ENCODE results near the gene SPATA21.
"Not testable (repeated sequence)": the region's sequence is repeated elsewhere in the genome, so short reads cannot be mapped to it uniquely, and the experiment has no call there.

Gene SPATA21

DNA sequence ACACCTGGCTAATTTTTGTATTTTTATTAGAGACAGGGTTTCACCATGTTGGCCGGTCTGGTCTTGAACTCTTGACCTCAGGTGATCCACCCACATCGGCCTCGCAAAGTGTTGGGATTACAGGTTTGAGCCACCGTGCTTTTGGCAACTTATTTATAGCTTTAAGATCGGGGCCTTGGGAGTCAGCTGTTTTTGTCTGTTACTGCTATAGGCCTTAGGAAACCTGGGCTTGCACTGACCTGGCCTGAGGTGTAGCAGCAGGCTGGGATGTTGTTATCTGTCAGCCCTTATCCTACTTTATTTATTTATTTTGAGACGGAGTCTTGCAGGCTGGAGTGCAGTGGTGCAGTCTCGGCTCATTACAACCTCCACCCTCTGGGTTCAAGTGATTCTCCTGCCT is 58.8 kb downstream of the SPATA21 start:
- Histone ChIP-seq H3K4me3 (ENCODE audit: low read length) (no peak overlapping the region), H3K9me3 (ENCODE audit: low read length) (no peaks in the 10 kb centered on the region), H3K36me3 (ENCODE audit: insufficient read depth, low read length) (no peaks in the 10 kb centered on the region), H3K27me3 (ENCODE audit: insufficient read depth, low read length) (no peaks in the 10 kb centered on the region), H3K4me1 (ENCODE audit: insufficient read depth, low read length) (peaks cover 18% of the 10 kb centered on the region), H2AFZ (ENCODE audit: low read depth, low read length) (no peak overlapping the region)

GRCh38 chr1:16376971-16377370 is 60.3 kb downstream of the SPATA21 start:
- no peaks in the 10 kb centered on the region for H3K36me3 ChIP-seq (ENCODE audit: insufficient read depth, low read length)

DNA sequence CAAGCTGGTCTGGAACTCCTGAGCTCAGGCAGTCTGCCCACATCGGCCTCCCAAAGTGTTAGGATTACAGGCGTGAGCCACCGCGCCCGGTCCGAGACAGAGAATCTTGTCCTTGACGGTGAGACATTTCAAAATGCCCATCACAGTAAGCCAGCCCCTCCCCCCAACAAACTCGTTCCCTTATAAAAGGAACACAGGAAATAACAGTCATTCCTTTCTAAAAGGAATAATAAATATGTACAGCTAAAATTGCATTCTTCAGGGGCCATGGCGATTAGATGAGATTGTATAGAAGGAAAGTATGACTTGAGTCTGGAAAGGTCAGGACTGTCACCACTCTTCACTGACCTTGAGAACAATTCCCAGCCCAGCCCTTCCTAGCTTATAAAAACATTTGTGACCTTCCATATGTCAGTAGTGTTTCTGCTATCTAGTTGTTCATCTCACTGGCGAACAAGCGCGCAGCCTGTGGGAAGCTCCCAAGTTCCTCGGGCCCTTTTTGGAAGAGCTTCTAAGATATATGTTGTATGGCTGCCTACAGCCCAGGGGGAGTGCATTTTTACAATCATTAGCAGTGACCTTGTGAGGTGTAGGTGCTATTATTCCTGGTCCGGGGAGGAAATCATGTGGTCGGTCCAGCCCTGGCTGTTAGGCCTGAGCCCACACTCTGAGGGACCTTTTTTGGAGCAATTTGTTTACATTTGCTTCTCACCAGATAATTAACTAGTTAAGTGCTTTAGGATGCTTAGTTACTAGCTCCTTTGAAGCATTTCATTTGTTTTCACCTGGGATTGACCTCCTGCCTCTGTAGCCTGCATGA is 61.5 kb downstream of the SPATA21 start:
- H3K4me3 ChIP-seq (ENCODE audit: low read length) = no peak overlapping the region
- peaks cover 18% of the 10 kb centered on the region for H3K4me1 ChIP-seq (ENCODE audit: insufficient read depth, low read length)
- H2AFZ ChIP-seq (ENCODE audit: low read depth, low read length) = no peak overlapping the region

More at GRCh38 chr1:16376971-16377370, 60.3 kb downstream of the SPATA21 start:
- Histone ChIP-seq H3K9me3 (ENCODE audit: low read length) (no peaks in the 10 kb centered on the region), H2AFZ (ENCODE audit: low read depth, low read length) (no peak overlapping the region), H3K4me3 (ENCODE audit: low read length) (no peak overlapping the region), H3K4me1 (ENCODE audit: insufficient read depth, low read length) (peaks cover 18% of the 10 kb centered on the region), H3K27me3 (ENCODE audit: insufficient read depth, low read length) (no peaks in the 10 kb centered on the region)

GRCh38 chr1:16374266-16374665 is 63.0 kb downstream of the SPATA21 start:
- Histone ChIP-seq H2AFZ (ENCODE audit: low read depth, low read length) (no peak overlapping the region), H3K27me3 (ENCODE audit: insufficient read depth, low read length) (no peaks in the 10 kb centered on the region), H3K9me3 (ENCODE audit: low read length) (no peaks in the 10 kb centered on the region), H3K36me3 (ENCODE audit: insufficient read depth, low read length) (peaks cover 3% of the 10 kb centered on the region), H3K4me3 (ENCODE audit: low read length) (no peak overlapping the region), H3K4me1 (ENCODE audit: insufficient read depth, low read length) (peaks cover 20% of the 10 kb centered on the region)

More for the DNA sequence above, 61.5 kb downstream of the SPATA21 start:
- Histone ChIP-seq H3K9me3 (ENCODE audit: low read length) (no peaks in the 10 kb centered on the region), H3K27me3 (ENCODE audit: insufficient read depth, low read length) (no peaks in the 10 kb centered on the region), H3K36me3 (ENCODE audit: insufficient read depth, low read length) (no peaks in the 10 kb centered on the region)

GRCh38 chr1:16372535-16373285 is 64.5 kb downstream of the SPATA21 start:
- peaks cover 3% of the 10 kb centered on the region for H3K36me3 ChIP-seq (ENCODE audit: insufficient read depth, low read length)
- no peak overlapping the region for H3K4me3 ChIP-seq (ENCODE audit: low read length)
- no peaks in the 10 kb centered on the region for H3K9me3 ChIP-seq (ENCODE audit: low read length)
- peaks cover 32% of the 10 kb centered on the region for H3K4me1 ChIP-seq (ENCODE audit: insufficient read depth, low read length)
- no peaks in the 10 kb centered on the region for H3K27me3 ChIP-seq (ENCODE audit: insufficient read depth, low read length)
- no peak overlapping the region for H2AFZ ChIP-seq (ENCODE audit: low read depth, low read length)

DNA sequence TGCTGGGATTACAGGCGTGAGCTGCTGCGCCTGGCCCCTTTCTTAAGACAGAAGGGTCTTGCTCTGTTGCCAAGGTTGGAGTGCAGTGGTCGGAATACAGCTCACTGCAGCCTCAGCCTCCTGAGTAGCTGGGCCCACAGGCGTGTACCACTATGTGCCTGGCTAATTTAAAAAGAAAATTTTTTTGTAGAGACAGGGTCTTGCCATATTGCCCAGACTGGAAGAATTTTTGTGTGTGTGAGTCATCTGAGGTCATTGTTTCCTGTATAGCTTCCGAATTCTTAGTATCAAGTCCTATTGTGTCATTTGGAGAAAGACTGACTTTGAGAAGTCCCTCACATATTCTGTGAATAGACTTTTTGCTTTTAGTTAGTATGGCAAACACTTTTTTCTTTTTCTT is 65.5 kb downstream of the SPATA21 start:
- Histone ChIP-seq H2AFZ (ENCODE audit: low read depth, low read length) (no peak overlapping the region), H3K27me3 (ENCODE audit: insufficient read depth, low read length) (no peaks in the 10 kb centered on the region), H3K36me3 (ENCODE audit: insufficient read depth, low read length) (peaks cover 3% of the 10 kb centered on the region), H3K9me3 (ENCODE audit: low read length) (no peaks in the 10 kb centered on the region), H3K4me3 (ENCODE audit: low read length) (no peak overlapping the region), H3K4me1 (ENCODE audit: insufficient read depth, low read length) (peaks cover 32% of the 10 kb centered on the region)

GRCh38 chr1:16369821-16370220 is 67.4 kb downstream of the SPATA21 start:
- H3K4me3 ChIP-seq (ENCODE audit: low read length) = no peak overlapping the region
- H3K27me3 ChIP-seq (ENCODE audit: insufficient read depth, low read length) = no peaks in the 10 kb centered on the region
- peaks cover 3% of the 10 kb centered on the region for H3K36me3 ChIP-seq (ENCODE audit: insufficient read depth, low read length)
- no peaks in the 10 kb centered on the region for H3K9me3 ChIP-seq (ENCODE audit: low read length)
- peaks cover 22% of the 10 kb centered on the region for H3K4me1 ChIP-seq (ENCODE audit: insufficient read depth, low read length)
- no peak overlapping the region for H2AFZ ChIP-seq (ENCODE audit: low read depth, low read length)

GRCh38 chr1:16367968-16368890 is 69.0 kb downstream of the SPATA21 start:
- no peaks in the 10 kb centered on the region for H3K27me3 ChIP-seq (ENCODE audit: insufficient read depth, low read length)

DNA sequence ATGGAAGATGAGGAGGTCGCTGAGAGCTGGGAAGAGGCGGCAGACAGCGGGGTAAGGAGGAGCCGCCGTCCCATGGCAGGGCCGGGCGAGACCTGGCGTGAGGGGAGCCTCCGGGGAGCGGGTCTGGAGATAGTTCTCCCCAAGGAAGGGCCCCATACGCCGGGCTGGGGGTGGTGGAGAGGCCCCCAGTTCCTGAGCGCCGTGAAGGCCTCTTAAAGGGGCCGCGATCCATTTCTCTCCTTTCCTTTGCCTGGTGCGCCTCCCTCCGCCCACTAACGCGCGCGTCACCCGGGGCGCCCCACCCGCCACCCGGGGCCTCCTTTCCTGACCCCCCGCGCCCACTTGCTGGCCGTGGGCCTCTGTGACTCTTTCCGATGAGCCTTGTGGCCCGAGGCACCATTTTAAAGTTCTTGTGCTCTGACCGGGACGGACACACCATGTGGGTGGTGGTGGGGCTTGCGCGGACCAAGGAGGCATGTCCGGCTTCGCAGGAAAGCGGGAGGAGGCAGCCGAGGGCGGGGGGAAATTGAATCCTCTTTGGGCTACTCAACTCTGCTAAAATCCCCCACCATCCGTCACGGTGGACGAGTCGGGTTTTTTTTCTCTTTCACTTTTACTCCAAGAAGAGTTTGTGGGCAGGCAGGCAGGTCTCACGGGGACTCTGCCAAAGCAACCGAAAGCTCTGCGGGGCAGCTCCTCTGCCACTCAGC is 69.8 kb downstream of the SPATA21 start:
- Histone ChIP-seq H2AFZ (ENCODE audit: low read depth, low read length) (peak overlapping the region; percentile 23), H3K36me3 (ENCODE audit: insufficient read depth, low read length) (peaks cover 3% of the 10 kb centered on the region), H3K9me3 (ENCODE audit: low read length) (no peaks in the 10 kb centered on the region), H3K27me3 (ENCODE audit: insufficient read depth, low read length) (no peaks in the 10 kb centered on the region), H3K4me1 (ENCODE audit: insufficient read depth, low read length) (peaks cover 14% of the 10 kb centered on the region), H3K4me3 (ENCODE audit: low read length) (peak overlapping the region; percentile 83)

More at GRCh38 chr1:16367968-16368890, 69.0 kb downstream of the SPATA21 start:
- Histone ChIP-seq H3K4me1 (ENCODE audit: insufficient read depth, low read length) (peaks cover 14% of the 10 kb centered on the region), H2AFZ (ENCODE audit: low read depth, low read length) (no peak overlapping the region), H3K9me3 (ENCODE audit: low read length) (no peaks in the 10 kb centered on the region), H3K36me3 (ENCODE audit: insufficient read depth, low read length) (peaks cover 3% of the 10 kb centered on the region), H3K4me3 (ENCODE audit: low read length) (peak overlapping the region; percentile 83)

- peak within 1 kb of the TSS; percentile 83 for H3K4me3 ChIP-seq (ENCODE audit: low read length)
- H3K36me3 ChIP-seq (ENCODE audit: insufficient read depth, low read length) = peaks cover 3% of the 10 kb centered on the region
- H3K4me1 ChIP-seq (ENCODE audit: insufficient read depth, low read length) = peaks cover 14% of the 10 kb centered on the region
- H3K27me3 ChIP-seq (ENCODE audit: insufficient read depth, low read length) = no peaks in the 10 kb centered on the region
- H2AFZ ChIP-seq (ENCODE audit: low read depth, low read length) = peak within 1 kb of the TSS; percentile 91
- H3K9me3 ChIP-seq (ENCODE audit: low read length) = no peaks in the 10 kb centered on the region
Observed at GRCh38 chr1:16366722-16367257, 70.4 kb downstream of the SPATA21 start, which contains the start of gene SZRD1. SZRD1 (plus strand) TSS chr1:16367242; CDS start chr1:16367258, 16 bp downstream.

DNA sequence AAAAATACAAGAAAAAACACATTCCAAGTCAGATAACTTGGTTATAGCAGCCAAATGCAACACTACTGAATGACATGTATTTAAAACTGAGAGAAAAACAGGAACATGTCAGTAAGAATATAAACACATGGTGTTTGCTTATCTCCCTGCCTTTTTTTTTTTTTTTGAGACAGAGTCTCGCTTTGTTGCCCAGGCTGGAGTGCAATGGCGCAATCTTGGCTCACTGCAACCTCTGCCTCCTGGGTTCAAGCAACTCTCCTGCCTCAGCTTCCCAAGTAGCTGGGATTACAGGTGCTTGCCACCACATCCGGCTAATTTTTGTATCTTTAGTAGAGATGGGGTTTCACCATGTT is 72.1 kb downstream of the SPATA21 start:
- not testable (repeated sequence) for H2AFZ ChIP-seq (ENCODE audit: low read depth, low read length); H3K4me3 ChIP-seq (ENCODE audit: low read length); H3K9me3 ChIP-seq (ENCODE audit: low read length); H3K36me3 ChIP-seq (ENCODE audit: insufficient read depth, low read length); H3K27me3 ChIP-seq (ENCODE audit: insufficient read depth, low read length)
- H3K4me1 ChIP-seq (ENCODE audit: insufficient read depth, low read length) = peaks cover 14% of the 10 kb centered on the region

GRCh38 chr1:16356867-16357266 is 80.4 kb downstream of the SPATA21 start:
- peaks cover 5% of the 10 kb centered on the region for H3K4me1 ChIP-seq (ENCODE audit: insufficient read depth, low read length)

More at GRCh38 chr1:16356867-16357266, 80.4 kb downstream of the SPATA21 start:
- no peak overlapping the region for H2AFZ ChIP-seq (ENCODE audit: low read depth, low read length)
- H3K9me3 ChIP-seq (ENCODE audit: low read length) = no peaks in the 10 kb centered on the region
- no peaks in the 10 kb centered on the region for H3K27me3 ChIP-seq (ENCODE audit: insufficient read depth, low read length)
- no peaks in the 10 kb centered on the region for H3K36me3 ChIP-seq (ENCODE audit: insufficient read depth, low read length)
- no peak overlapping the region for H3K4me3 ChIP-seq (ENCODE audit: low read length)
